Osteoblast (primary cell): ENCODE measurements around the gene LRP1. TPM values are rescaled to one million over a fixed set of nuclear protein-coding genes. Genes with fewer than 3 reads are reported as not detected.
A peak's percentile ranks its signal among the peaks of the same experiment; 100 is the strongest.

ENCODE experiments used
- DNase-seq: peaks from one replicate; pipeline ENCODE4 v3.0.0; 2011; ENCODE audit warnings: low spot score, mixed read lengths; ENCODE audit not compliant: insufficient read length; ENCODE audit errors: missing footprints
- H2AFZ ChIP-seq: 2 replicates; pipeline ENCODE4 v1.6.0; 2011; ENCODE audit warnings: mild to moderate bottlenecking, low read length
- H3K27ac ChIP-seq: 2 replicates; pipeline ENCODE4 v1.5.1; 2011; ENCODE audit warnings: mild to moderate bottlenecking, low read depth, low read length, moderate library complexity
- H3K27me3 ChIP-seq: 2 replicates; pipeline ENCODE4 v1.6.0; 2012; ENCODE audit warnings: mild to moderate bottlenecking, control low read depth, inconsistent platforms, low read length, moderate library complexity; ENCODE audit not compliant: insufficient read depth
- H3K36me3 ChIP-seq: 2 replicates; pipeline ENCODE4 v1.5.1; 2011; ENCODE audit warnings: mild to moderate bottlenecking, low read length, control low read depth, moderate library complexity; ENCODE audit not compliant: insufficient read depth
- H3K4me1 ChIP-seq: 2 replicates; pipeline ENCODE4 v1.5.1; 2011; ENCODE audit warnings: mild to moderate bottlenecking, low read length, control low read depth, moderate library complexity; ENCODE audit not compliant: insufficient read depth
- H3K4me2 ChIP-seq: 2 replicates; pipeline ENCODE4 v1.6.0; 2011; ENCODE audit warnings: mild to moderate bottlenecking, low read length; ENCODE audit not compliant: insufficient read depth
- H3K4me3 ChIP-seq: fragments of 200-600 bp; sonication (generic); 3 replicates; pipeline ENCODE4 v1.5.1; 2012; ENCODE audit warnings: mild to moderate bottlenecking, low read length, inconsistent platforms; ENCODE audit not compliant: insufficient read depth
- H3K79me2 ChIP-seq: 2 replicates; pipeline ENCODE4 v1.6.0; 2012; ENCODE audit warnings: mild to moderate bottlenecking, low read length, control low read depth, inconsistent platforms; ENCODE audit not compliant: insufficient read depth
- H3K9me3 ChIP-seq: 2 replicates; pipeline ENCODE4 v1.5.1; 2011; ENCODE audit warnings: low read depth, low read length, control low read depth
- H4K20me1 ChIP-seq: 2 replicates; pipeline ENCODE4 v1.6.0; 2012; ENCODE audit warnings: mild to moderate bottlenecking, low read length, control low read depth; ENCODE audit not compliant: insufficient read depth
- CTCF ChIP-seq: IDR thresholded peaks from 2 replicates; pipeline ENCODE4 v1.5.1; 2011; ENCODE audit warnings: mild to moderate bottlenecking, low read depth, low read length, moderate library complexity; ENCODE audit errors: extremely low read depth
- total RNA-seq: library from RNA; depleted of rRNA; stranded (reverse); fragments of >200 nt; gene quantifications from 2 replicates; pipeline ENCODE4 v1.2.3, GENCODE V29; 2012

The LRP1 gene
- total RNA-seq, 1 donor = 744 TPM

- Histone ChIP-seq H3K27ac (no peak overlapping the region), H3K4me3 (peak overlapping the region; percentile 79), H3K9me3 (no peaks in the 10 kb centered on the region), H2AFZ (peak overlapping the region; percentile 62), H4K20me1 (peaks cover 9% of the 10 kb centered on the region), H3K79me2 (no peaks in the 10 kb centered on the region), H3K4me2 (peak overlapping the region; percentile 93), H3K27me3 (peaks cover 40% of the 10 kb centered on the region), H3K4me1 (peaks cover 34% of the 10 kb centered on the region), H3K36me3 (no peaks in the 10 kb centered on the region)
- no peak for TF ChIP-seq CTCF
- DNase-seq = peak; percentile 93
Measured at GRCh38 chr12:57240066-57240921, 112.0 kb downstream of the LRP1 start.

GRCh38 chr12:57240926-57241401, 112.7 kb downstream of the LRP1 start:
- peaks cover 31% of the 10 kb centered on the region for H3K4me1 ChIP-seq
- H3K36me3 ChIP-seq = no peaks in the 10 kb centered on the region
- H3K27me3 ChIP-seq = peaks cover 37% of the 10 kb centered on the region
- H3K4me2 ChIP-seq = peak overlapping the region; percentile 93
- no peak for TF ChIP-seq CTCF
- peaks cover 4% of the 10 kb centered on the region for H4K20me1 ChIP-seq
- H3K79me2 ChIP-seq = no peaks in the 10 kb centered on the region
- H3K4me3 ChIP-seq = peak overlapping the region; percentile 79
- no peaks in the 10 kb centered on the region for H3K9me3 ChIP-seq
- H3K27ac ChIP-seq = no peak overlapping the region
- H2AFZ ChIP-seq = no peak overlapping the region
- DNase-seq = peak; percentile 84

GRCh38 chr12:57241402-57242310, 113.4 kb downstream of the LRP1 start:
- Histone ChIP-seq H3K27ac (no peak overlapping the region), H3K27me3 (peaks cover 37% of the 10 kb centered on the region), H3K79me2 (no peaks in the 10 kb centered on the region), H4K20me1 (peaks cover 4% of the 10 kb centered on the region), H3K36me3 (no peaks in the 10 kb centered on the region), H2AFZ (no peak overlapping the region), H3K4me3 (no peak overlapping the region), H3K4me2 (no peak overlapping the region), H3K4me1 (peaks cover 31% of the 10 kb centered on the region), H3K9me3 (no peaks in the 10 kb centered on the region)
- peak; percentile 73 for DNase-seq
- TF ChIP-seq CTCF = no peak
